MCF 10A (cell line): ENCODE results near the gene KCNAB2. TPM values are rescaled to one million over a fixed set of nuclear protein-coding genes. Genes with fewer than 3 reads are reported as not detected.

Experiments used
- BruUV-seq: library from RNA; stranded (reverse); fragments of 400-500 nt; replicated peaks from 2 replicates; lab custom pipeline; 2021; lab: Mats Ljungman, UMichigan
- CTCF ChIA-PET: fragments of 300-600 bp; sonication (Branson Sonifier 250); formaldehyde crosslinking; extraction: SDS; loops from one replicate; lab custom pipeline; 2021; ENCODE audit warnings: antibody characterized with exemption, inconsistent platforms; lab: Yijun Ruan, JAX
- POLR2A ChIA-PET: fragments of 300-600, 350-650 bp; sonication (Branson Sonifier 250); formaldehyde crosslinking; extraction: SDS; loops from one replicate; lab custom pipeline; 2020; ENCODE audit warnings: antibody characterized with exemption, inconsistent platforms; lab: Yijun Ruan, JAX
- DNase-seq: peaks from one replicate; pipeline ENCODE4 v3.0.0-alpha.2; 2018; ENCODE audit not compliant: unreplicated experiment
- H3K27ac Mint-ChIP-seq: one replicate; pipeline ENCODE4 v1.8.0; 2022; ENCODE audit warnings: mild to moderate bottlenecking, low read depth, mixed read lengths; ENCODE audit not compliant: unreplicated experiment
- H3K27me3 Mint-ChIP-seq: one replicate; pipeline ENCODE4 v1.8.0; 2022; ENCODE audit warnings: mixed read lengths; ENCODE audit not compliant: insufficient read depth, unreplicated experiment
- H3K36me3 Mint-ChIP-seq: one replicate; pipeline ENCODE4 v1.8.0; 2022; ENCODE audit warnings: mild to moderate bottlenecking, moderate library complexity, mixed read lengths; ENCODE audit not compliant: insufficient read depth, unreplicated experiment
- H3K4me1 Mint-ChIP-seq: one replicate; pipeline ENCODE4 v1.8.0; 2022; ENCODE audit warnings: mixed read lengths; ENCODE audit not compliant: insufficient read depth, unreplicated experiment
- H3K4me3 Mint-ChIP-seq: one replicate; pipeline ENCODE4 v1.8.0; 2022; ENCODE audit warnings: mild to moderate bottlenecking, moderate library complexity, mixed read lengths; ENCODE audit not compliant: unreplicated experiment
- H3K9me3 Mint-ChIP-seq: one replicate; pipeline ENCODE4 v1.8.0; 2022; ENCODE audit warnings: mixed read lengths; ENCODE audit not compliant: unreplicated experiment
- intact Hi-C: fragments of 100-400 bp; cut with micrococcal nuclease; formaldehyde crosslinking; loops from 2 replicates; pipeline ENCODE4 v1.14.1; 2022
- total RNA-seq: library from RNA; stranded (reverse); gene quantifications from 2 replicates; pipeline ENCODE4 v1.2.3, GENCODE V29; 2022
- TF ChIP-seq, protein P1 (sequence below): fragments of 200-600 bp; IDR thresholded peaks from one replicate; pipeline ENCODE4 v1.8.0; 2022; ENCODE audit warnings: antibody characterized with exemption, mild to moderate bottlenecking; ENCODE audit not compliant: unreplicated experiment

The KCNAB2 gene
- total RNA-seq, 1 experiment from 2014 or later: 11.8 TPM

DNA sequence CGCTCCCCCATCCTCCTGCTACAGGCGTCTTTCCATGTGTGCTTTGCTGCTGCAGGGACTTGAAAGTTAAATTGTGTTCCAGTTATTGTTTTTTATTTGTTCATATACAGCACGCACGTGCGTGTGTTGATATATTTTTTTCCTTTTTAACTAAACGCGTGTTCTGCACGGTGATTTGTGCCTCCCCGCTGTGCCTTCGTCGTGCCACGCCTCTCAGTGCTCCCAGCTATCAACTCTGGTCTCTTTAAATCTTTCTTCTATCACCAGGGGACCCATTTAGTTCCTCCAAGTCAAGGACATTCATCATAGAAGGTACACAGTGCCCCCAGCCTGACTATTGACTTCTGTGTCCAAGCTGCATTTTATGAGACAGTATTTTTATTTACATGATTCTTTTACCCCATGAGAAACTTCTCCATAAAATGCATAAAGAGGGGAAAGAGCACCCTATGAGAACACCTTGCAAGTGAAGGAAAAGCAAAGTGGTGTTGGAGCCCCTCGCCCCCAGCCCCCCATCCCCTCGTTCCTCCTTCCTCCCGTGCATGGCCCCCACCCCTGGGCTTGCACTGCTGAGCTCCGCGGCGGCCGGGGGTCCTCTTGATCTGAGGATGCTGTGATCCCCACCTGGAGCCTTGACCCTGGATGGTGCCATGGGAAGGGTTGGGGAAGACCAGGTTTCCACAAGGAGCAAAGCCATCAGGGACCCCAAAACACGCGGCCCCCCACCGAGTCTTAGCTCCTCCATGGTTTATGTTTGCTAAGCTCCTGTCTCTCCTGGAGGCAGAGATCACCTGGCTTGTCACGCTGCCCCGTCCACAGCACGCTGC, 45.5 kb downstream of the KCNAB2 start:
- ChIA-PET POLR2A (interaction anchor here (1.2 kb wide), 1 partner anchor 10 kb away, joined by 4 read pairs; no protein-coding TSS in a partner anchor), CTCF (no interaction called here)
- no peak overlapping the region for H3K4me3 Mint-ChIP-seq

DNA sequence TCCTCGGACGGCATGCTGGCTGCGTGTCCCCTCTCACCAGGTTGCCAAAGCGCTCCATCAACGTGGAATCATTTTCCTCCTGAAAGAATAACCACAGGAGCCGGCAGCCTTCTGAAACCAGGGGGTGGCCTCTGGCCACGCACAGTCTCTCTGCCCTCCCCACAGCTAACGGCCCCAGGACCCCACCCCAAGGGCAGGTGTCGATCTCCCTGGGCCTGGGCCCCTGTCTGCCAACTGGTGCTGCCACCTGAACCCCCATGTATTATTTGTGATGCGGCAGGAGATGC, 46.1 kb downstream of the KCNAB2 start:
- H3K36me3 Mint-ChIP-seq: peaks cover 6% of the 10 kb centered on the region
- no peak overlapping the region for H3K27ac Mint-ChIP-seq
- intact Hi-C loops: no loop called here
- ChIA-PET CTCF (no interaction called here), POLR2A (interaction anchor here (1.2 kb wide), 1 partner anchor 10 kb away, joined by 4 read pairs; no protein-coding TSS in a partner anchor)
- peaks cover 10% of the 10 kb centered on the region for H3K27me3 Mint-ChIP-seq
- BruUV-seq: no TSS peak
- H3K4me1 Mint-ChIP-seq: no peaks in the 10 kb centered on the region
- TF ChIP-seq, protein P1, sequence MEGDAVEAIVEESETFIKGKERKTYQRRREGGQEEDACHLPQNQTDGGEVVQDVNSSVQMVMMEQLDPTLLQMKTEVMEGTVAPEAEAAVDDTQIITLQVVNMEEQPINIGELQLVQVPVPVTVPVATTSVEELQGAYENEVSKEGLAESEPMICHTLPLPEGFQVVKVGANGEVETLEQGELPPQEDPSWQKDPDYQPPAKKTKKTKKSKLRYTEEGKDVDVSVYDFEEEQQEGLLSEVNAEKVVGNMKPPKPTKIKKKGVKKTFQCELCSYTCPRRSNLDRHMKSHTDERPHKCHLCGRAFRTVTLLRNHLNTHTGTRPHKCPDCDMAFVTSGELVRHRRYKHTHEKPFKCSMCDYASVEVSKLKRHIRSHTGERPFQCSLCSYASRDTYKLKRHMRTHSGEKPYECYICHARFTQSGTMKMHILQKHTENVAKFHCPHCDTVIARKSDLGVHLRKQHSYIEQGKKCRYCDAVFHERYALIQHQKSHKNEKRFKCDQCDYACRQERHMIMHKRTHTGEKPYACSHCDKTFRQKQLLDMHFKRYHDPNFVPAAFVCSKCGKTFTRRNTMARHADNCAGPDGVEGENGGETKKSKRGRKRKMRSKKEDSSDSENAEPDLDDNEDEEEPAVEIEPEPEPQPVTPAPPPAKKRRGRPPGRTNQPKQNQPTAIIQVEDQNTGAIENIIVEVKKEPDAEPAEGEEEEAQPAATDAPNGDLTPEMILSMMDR: no peak
- H3K4me3 Mint-ChIP-seq: no peak overlapping the region
- no peaks in the 10 kb centered on the region for H3K9me3 Mint-ChIP-seq
- DNase-seq: no peak

More for the DNA sequence above, 45.5 kb downstream of the KCNAB2 start:
- H3K27me3 Mint-ChIP-seq: peaks cover 10% of the 10 kb centered on the region
- TF ChIP-seq, protein P1: no peak
- H3K9me3 Mint-ChIP-seq: no peaks in the 10 kb centered on the region
- H3K36me3 Mint-ChIP-seq: peaks cover 6% of the 10 kb centered on the region
- no TSS peak for BruUV-seq
- no peak for DNase-seq
- no peaks in the 10 kb centered on the region for H3K4me1 Mint-ChIP-seq
- H3K27ac Mint-ChIP-seq: no peak overlapping the region
- intact Hi-C loops: no loop called here

DNA sequence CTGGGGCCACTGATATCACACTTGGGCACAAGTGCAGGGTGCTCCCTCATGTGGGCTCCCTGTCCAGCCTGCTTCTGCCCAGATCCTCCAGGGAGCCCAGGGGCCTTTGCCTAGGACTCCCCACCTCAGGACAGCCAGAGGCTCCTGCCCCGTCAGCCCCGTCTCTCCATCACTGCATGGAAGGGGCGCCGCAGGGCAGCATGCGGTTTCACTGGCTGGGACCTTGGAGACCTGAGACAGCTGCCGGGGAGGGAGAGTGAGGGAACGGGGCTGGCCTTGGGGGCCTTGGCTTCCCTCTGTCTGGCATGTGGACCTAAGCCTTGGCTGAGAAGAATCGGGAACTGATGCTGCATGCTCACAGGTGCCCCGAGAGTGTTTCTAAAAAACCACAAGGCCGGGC, 46.5 kb downstream of the KCNAB2 start:
- DNase-seq: no peak
- POLR2A ChIA-PET: interaction anchor here (1.2 kb wide), 1 partner anchor 11 kb away, joined by 4 read pairs; no protein-coding TSS in a partner anchor
- no peaks in the 10 kb centered on the region for H3K4me1 Mint-ChIP-seq
- H3K36me3 Mint-ChIP-seq: peaks cover 8% of the 10 kb centered on the region
- no peak overlapping the region for H3K27ac Mint-ChIP-seq
- CTCF ChIA-PET: interaction anchor here (0.6 kb wide), 1 partner anchor 1372 kb away, joined by 3 read pairs; no protein-coding TSS in a partner anchor
- H3K27me3 Mint-ChIP-seq: peaks cover 10% of the 10 kb centered on the region
- no peak overlapping the region for H3K4me3 Mint-ChIP-seq
- H3K9me3 Mint-ChIP-seq: no peaks in the 10 kb centered on the region
- intact Hi-C loops: no loop called here
- TF ChIP-seq, protein P1: no peak
- BruUV-seq: no TSS peak

DNA sequence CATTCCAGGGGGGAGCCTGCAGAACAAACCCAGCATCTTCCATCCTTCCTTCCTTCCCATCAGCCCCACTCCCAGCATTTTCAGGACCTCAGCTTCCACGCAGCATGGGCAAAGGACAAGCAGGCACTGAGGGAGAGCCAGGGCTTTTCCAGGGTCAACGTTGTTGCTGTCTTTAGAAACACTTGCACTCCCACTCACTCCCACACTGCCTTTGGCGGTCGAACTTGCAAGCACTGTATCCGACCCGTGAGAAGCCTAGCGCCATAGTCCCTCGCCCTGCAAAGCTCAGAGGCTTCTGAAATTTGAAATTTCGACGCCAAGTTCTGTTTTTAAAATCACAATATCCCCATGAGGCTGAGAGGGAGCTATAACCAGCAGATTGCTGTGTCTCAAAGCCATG, 47.4 kb downstream of the KCNAB2 start:
- H3K4me3 Mint-ChIP-seq: no peak overlapping the region
- TF ChIP-seq, protein P1: no peak
- H3K27ac Mint-ChIP-seq: no peak overlapping the region
- no peak for DNase-seq
- peaks cover 10% of the 10 kb centered on the region for H3K27me3 Mint-ChIP-seq
- H3K36me3 Mint-ChIP-seq: peaks cover 6% of the 10 kb centered on the region
- ChIA-PET CTCF (interaction anchor here (0.6 kb wide), 1 partner anchor 153 kb away, joined by 3 read pairs; no protein-coding TSS in a partner anchor), POLR2A (no interaction called here)
- H3K4me1 Mint-ChIP-seq: no peaks in the 10 kb centered on the region
- H3K9me3 Mint-ChIP-seq: no peaks in the 10 kb centered on the region
- BruUV-seq: no TSS peak
- intact Hi-C loops: no loop called here
